GM12801 (cell line): ENCODE measurements around the gene CDC42SE2.

Experiments used
- TF ChIP-seq, protein P1 (sequence below): IDR thresholded peaks from one replicate; pipeline ENCODE4 v1.5.1; 2011; ENCODE audit warnings: control low read depth; ENCODE audit not compliant: insufficient read length; ENCODE audit errors: extremely low read depth

Gene CDC42SE2

DNA sequence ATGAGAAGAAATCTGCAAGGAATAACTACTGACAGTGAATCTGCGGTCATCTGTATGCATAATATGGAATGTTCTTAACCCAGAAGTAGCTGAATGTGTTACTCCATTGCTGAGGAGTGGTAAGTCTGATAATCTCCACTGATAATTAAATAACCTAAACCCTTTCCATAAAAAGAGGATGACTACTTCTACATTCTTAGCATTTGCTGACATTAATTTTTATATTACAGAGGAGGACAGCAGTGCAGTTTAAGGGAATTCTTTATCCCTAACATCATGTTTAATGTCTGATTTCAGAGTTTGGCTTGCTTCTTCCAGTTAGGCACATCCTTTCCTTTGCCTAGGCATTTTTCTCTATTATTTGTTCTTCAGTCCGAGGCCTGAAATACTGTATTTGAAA is 52.2 kb downstream of the CDC42SE2 start:
- TF ChIP-seq, protein P1, sequence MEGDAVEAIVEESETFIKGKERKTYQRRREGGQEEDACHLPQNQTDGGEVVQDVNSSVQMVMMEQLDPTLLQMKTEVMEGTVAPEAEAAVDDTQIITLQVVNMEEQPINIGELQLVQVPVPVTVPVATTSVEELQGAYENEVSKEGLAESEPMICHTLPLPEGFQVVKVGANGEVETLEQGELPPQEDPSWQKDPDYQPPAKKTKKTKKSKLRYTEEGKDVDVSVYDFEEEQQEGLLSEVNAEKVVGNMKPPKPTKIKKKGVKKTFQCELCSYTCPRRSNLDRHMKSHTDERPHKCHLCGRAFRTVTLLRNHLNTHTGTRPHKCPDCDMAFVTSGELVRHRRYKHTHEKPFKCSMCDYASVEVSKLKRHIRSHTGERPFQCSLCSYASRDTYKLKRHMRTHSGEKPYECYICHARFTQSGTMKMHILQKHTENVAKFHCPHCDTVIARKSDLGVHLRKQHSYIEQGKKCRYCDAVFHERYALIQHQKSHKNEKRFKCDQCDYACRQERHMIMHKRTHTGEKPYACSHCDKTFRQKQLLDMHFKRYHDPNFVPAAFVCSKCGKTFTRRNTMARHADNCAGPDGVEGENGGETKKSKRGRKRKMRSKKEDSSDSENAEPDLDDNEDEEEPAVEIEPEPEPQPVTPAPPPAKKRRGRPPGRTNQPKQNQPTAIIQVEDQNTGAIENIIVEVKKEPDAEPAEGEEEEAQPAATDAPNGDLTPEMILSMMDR: no peak

DNA sequence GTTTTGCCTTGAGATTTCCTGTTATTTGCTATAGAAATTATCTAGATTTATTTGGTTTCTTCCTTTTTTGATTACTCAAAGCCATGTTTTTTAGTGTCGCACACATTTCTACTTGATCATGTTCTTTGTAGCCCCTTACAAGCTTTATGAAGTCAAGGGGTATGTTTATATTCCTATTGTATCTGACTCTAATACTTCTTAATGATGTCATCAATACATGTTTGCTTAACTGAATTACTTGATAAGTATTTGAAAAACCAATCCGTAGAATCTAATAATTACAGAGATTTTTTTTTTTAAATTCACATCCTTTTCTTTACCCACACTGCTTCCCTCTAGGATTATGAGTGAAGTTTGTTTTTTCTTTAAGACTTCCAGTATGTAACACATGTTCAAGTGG is 53.0 kb downstream of the CDC42SE2 start:
- TF ChIP-seq, protein P1: no peak

- TF ChIP-seq, protein P1: no peak
These were observed 54.6 kb downstream of the CDC42SE2 start for GRCh38 chr5:131318455-131318854.

- TF ChIP-seq, protein P1: no peak
These were observed 57.2 kb downstream of the CDC42SE2 start for GRCh38 chr5:131321066-131321465.

GRCh38 chr5:131322926-131323325 is 59.1 kb downstream of the CDC42SE2 start:
- TF ChIP-seq, protein P1: no peak

- TF ChIP-seq, protein P1: no peak
These were observed 59.5 kb downstream of the CDC42SE2 start for GRCh38 chr5:131323378-131323777.

DNA sequence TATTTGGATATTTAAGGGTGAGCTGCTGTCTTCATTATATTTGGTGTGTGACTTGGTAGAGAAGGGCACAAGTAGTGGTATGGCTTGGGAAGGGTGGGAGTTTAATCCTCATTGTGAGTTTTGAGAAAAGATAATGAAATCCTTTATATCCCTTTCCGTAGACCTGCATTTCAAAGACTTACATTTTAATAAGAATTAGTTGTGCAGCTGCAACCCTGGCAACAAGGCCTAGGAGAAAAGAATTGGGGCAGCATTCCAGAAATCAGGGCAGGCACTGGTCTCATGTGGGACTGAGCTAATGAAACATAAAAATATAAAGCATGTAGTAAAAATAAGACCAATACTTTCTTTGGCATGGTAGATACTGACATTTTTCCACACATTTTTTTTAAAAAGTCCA is 60.5 kb downstream of the CDC42SE2 start:
- TF ChIP-seq, protein P1: no peak

DNA sequence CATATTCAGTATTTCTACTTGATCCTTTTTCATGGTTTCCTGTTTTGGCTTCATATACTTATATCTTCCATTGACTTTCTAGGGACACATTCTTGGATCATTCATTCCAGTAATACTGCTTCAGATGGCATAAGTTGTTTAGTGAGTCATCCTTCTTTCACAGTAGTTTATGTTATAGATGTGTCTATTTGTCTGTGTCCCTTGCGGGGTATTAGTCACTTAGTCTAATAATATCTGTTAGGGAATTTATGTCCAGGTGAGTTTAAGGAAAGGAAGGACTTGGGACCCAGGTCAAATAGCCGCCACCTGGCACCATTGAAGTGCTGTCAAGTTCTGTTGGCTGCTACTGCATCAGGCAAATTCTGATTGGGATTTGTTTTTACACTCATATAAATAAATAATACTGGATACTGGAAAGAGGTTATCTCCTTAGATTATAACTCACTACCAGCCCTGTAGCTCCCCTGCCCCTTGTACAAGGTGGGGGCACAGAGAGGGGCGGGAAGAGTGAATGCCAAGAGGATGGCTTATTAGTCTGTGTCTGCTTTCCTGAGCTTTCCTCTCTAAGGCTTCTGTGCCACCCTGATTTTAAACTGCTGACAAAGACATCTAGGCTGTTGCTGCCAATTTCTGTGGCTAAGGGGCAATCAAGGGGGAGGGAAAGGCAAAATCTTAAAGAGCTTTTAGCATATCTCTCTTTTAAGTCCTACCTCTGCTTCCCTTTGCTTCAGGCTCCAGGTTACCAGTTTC is 64.9 kb downstream of the CDC42SE2 start:
- TF ChIP-seq, protein P1: no peak
